Anterior cingulate cortex (tissue), 58 donors: Measurements from ENCODE around the gene PEX19.

Experiments used
- DNase-seq, 58 donors: peaks; one replicate each; lab custom pipeline; 2025; lab: John Stamatoyannopoulos, UW

PEX19 gene

GRCh38 chr1:160282807-160283206 lies 2.1 kb downstream of the PEX19 start:
- DNase-seq, result no peak

DNA sequence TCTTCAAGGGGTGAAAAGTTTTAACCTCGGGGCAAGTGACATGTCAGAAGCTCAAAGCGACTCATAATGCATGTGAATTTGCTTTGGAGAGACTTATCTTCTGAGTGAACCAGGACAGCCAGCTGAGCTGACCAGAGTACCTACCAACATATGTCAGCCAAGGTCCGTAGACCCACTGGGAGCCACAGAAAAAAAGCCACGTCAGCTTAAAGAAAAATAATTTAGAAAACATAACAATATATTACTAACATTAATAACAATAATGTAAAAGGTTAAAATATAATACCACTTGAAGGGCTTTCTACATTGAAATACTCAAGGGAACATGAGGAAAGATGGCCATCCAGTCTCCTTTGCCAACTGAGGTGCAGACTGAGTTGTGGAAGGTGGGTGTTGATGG lies 6.9 kb downstream of the PEX19 start:
- no peak for DNase-seq

DNA sequence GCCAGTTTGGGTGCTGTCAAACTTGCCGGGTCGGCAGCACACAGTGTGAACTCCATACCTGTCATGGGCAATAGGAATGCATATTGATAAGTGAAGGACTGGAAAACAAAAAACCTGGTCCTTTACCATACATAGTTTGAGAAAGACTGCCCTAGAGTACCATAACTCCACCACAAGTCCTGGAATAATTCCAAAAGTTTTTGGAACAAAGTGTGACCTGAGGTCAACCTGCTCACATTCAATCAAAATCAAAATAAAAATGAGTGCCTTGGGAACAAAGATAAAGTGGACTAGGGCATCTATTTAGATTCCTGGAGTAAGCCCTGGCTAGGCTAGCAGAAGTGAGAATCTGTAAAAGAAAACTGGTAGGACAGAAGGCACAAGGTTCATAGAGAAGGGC lies 7.6 kb downstream of the PEX19 start:
- no peak for DNase-seq

- no peak for DNase-seq
Observed at GRCh38 chr1:160271025-160271424, 13.9 kb downstream of the PEX19 start.

- DNase-seq, result no peak
Observed at GRCh38 chr1:160267284-160267991, 17.5 kb downstream of the PEX19 start.

DNA sequence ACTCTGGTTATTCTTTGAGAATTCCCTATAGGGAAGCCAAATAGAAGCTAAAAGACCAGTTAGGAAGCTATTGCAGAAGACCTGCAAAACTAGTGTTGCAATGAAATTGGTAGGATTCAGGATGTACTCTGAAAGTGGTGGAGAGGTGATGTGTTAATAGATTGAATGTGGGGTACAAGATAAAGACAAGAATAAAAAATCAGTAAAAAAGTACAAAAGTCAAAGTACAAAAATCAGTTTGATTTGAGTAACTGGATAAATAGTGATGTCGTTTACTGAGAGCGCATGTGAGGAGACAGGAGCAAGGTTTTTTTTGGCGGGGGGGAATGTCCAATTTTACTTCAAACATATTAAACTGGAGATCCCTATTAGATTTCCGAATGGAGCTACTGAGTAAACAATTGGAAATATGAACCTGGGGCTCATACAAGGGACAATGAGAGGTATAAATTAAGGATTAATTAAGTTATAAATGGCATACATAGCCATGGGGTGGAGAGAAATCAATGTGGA lies 20.1 kb downstream of the PEX19 start:
- no peak for DNase-seq

GRCh38 chr1:160261893-160262794 lies 22.8 kb downstream of the PEX19 start, which contains the start of gene DCAF8:
TSS of gene DCAF8 (minus strand) at chr1:160262549. CDS start at chr1:160244008, 18,541 bp downstream.
- DNase-seq, result peak; percentile 75 to 99 (median 96)

DNA sequence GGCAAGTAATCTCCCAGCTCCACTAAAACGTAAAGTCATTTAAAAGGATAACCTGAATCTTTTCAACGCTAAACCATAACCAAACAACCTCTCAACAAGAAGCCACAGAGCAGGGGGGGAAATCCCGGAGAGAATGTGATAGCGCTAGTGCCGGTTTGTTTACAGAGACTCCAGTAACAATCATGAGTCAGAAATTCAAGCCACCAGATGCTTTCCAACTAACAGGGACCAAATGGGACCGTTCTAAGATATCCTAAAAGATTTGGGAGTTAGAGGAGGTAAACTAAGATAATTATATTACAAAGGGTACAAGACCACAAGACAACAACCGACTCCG lies 23.4 kb downstream of the PEX19 start:
- peak in 4 of 58 donors; percentile 46 to 66 (median 48) for DNase-seq

DNA sequence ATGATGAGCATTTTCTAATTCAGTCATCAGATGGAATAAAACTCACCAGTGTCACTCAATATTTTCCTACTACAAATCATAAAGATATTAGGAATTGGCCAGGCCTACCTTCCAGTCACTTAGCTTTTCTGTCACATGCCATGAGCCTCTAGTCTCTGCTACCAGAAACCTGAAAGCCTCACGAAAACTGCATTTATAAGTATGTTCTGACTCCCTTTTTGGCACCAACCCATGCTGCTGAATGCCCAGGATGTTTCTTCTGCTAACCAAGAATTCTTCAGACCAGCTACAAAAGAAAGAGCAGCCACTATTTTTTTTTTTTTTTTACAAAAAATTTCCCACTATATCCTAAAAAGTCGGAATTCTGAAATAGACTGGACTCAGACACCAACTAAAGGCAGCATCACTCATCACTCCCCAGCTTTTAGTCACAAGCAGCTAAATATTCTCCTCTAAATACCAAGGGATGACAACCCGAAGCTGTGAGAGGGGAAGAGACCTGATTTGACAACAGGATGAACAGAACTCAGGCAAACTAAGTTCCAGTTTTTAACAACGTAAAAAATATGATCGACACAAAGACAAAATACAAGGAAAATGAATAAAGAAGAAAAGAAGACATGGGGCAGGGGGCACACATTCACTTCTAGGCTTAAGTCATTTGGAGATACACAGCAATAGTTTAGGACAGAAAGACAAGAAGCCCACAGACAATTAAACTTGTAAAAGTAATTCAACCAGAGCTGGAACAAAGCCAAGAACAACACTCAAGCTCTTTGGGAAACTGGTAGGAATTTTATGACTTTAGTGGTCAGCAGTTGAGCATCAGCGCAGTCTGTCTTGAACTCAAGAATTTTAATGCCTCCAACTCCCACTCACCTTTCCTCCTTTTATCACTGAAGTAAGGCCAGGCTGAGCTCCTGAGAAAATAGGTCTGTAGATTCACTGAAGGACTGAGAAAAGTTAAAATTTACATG lies 24.2 kb downstream of the PEX19 start:
- peak in 1 of 58 donors; percentile 13 for DNase-seq

GRCh38 chr1:160258177-160258798 lies 26.6 kb downstream of the PEX19 start:
- no peak for DNase-seq

DNA sequence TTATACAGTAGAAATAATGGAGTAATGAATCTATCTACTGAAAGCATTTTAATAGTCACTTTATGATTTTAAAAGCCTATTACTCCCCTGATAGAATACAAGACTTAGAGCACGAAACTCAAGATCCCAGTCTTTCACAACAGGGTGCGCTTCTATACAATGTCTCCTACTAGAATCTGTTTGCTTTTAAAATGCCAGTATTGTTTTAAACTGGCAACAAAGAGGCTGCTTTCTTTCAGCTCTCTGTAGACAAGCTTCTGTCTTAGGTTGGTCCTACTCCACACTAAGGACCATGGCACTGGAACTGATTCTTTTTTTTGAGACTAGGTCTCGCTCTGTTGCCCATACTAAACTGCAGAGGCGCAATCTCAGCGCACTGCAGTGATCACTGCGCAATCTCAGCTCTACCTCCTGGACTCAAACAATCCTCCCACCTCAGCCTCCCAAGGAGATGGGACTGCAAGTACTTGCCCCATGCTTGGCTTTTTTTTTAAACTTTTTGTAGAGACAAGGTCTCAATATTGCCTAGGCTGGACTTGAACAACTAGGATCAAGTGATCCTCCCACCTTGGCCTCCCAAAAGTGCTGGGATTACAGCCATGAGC lies 27.4 kb downstream of the PEX19 start:
- peak in 3 of 58 donors; percentile 10 to 50 (median 14) for DNase-seq

- DNase-seq, result no peak
Observed at GRCh38 chr1:160256396-160257046, 28.4 kb downstream of the PEX19 start.

DNA sequence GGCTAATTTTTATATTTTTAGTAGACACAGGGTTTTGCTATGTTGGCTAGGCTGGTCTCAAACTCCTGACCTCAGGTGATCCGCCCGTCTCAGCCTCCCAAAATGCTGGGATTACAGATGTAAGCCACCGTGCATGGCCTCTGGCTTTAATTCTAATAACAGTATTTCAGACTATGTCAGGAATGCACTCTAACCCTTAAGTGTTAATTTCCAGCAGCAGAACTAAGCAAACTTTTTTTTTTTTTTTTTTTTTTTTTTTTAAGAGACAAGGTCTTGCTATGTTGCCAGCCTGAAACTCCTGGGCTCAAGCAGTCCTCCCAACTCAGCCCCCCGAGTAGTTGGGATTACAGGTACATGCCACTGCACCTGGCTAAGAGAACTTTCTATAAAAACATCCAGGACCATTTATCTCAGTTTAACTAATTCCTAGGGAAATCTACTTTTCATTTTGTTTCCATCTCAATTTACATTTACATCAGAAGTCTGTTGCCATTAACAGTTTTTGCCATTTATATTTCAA lies 29.1 kb downstream of the PEX19 start:
- no peak for DNase-seq

DNA sequence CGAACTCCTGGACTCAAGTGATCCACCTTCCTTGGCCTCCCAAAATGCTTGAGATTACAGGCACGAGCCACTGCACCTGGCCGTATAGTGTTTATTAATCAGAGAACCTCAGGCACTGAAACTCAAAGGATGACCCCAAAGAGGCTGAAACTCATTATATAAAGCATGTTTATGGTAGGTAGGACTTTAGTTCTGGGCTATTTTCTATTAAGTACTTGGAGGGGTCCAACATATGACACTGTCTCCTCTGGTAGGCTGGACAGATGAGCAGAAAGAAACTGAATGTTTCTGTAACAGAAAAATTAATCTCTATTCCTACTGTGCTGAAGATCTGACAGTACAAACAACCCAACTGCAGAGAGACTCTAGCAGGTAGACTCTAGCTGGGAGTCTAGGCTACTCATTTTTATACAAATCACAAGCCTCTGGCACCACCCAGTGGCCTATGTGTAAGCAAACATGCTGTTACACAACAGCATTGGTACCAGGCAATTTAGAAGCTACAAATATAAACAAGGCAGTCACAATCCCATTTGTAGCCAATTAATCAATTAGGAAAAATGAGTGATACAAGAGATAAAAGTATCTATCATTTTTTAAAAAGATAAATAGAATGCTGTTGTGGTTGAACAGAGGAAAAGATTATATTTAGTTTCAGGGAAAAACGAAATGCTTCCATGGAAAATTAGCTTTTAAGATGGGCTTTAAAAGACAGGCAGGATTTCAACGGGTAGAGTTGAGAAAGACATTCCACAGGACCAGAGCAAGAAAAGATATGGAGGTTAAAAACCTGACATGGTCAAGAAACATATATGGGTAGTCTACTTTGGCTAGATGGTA lies 33.0 kb downstream of the PEX19 start:
- DNase-seq, result peak in 51 of 58 donors; percentile 1 to 89 (median 59)

DNA sequence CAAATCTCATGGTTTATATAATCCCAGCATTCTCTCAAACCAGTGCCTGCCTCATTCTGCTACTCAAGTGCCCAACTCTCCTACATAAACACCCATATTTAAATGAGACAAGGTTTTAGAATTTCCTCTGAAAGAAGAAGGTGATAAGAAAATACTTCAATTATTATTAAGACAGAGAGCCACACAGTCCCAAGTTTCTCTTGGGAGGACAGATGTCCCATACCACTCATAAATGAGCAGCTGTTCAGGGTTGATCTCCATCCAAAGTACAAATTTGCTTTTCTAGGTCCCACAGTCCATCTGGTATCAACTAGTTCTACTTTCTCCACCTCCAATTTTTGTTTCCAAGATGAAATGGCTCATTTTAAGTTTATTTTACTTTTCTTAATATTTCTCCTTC lies 33.9 kb downstream of the PEX19 start:
- DNase-seq, result peak in 1 of 58 donors; percentile 3

- no peak for DNase-seq
Observed at GRCh38 chr1:160247053-160247452, 37.9 kb downstream of the PEX19 start.

DNA sequence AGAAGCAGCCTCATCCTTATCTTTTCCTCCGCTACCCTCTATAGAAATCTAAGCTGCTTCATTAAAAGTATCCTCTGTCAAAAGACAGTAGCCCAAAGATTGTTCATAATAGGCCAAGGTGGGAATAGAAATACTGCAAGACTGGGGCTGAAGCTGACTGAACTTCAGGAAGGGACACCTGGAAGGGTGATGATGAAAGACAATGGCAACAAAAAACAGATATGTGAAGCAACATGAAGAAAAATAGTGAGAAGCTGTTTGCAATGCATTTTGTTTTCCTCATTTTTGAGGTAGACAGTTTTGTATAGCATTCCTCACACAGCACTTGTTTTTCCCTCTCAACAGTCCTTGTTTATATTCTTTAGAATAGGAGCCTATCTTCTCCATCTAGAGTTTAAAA lies 39.5 kb downstream of the PEX19 start:
- no peak for DNase-seq

DNA sequence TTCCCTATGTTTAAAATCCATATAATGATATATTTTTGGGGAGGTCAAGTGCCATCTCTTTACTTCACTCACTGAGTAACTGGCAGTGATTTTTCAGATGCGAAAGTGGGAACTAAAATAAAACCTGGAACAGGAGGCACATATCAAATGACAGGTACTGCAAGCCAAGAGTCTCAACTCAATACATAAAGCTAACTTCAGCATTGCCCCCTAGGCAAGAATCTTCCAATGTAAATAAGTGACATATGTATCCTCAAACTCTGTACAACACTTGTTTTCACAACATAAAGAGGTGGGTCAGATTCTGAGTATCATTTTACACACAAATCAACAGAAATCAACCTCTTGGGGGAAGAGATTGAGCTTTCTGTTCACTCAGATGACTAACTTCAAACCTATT lies 40.7 kb downstream of the PEX19 start:
- DNase-seq, result no peak
